Measurements from ENCODE around the gene SEC24D.

The SEC24D gene

GRCh38 chr4:118749347-118749988 is 86.5 kb downstream of the SEC24D start:
- no peak for DNase-seq

- DNase-seq = no peak
Observed at GRCh38 chr4:118746251-118746919, 89.5 kb downstream of the SEC24D start.

DNA sequence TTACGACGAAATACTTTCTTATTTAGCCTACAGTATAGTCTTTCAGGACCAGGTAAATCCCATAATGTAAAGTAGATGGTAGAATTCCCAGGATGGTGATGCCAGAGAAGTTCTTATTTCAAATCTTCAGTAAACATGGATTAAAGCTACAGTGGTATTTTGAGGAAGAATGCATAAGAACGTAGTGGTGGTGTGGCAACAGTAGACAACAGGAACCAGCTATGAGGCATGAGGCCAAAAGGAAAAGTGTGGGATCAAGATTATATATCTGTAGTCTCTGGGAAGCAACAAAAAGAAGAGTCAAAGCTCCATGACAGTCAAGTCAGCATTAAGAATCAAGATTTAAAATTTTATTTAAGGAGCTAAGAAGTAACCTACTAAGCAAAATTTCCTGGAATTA is 90.6 kb downstream of the SEC24D start:
- DNase-seq = no peak

- DNase-seq = no peak
Observed at GRCh38 chr4:118743867-118744266, 92.1 kb downstream of the SEC24D start.

GRCh38 chr4:118742050-118742449 is 93.9 kb downstream of the SEC24D start:
- no peak for DNase-seq

DNA sequence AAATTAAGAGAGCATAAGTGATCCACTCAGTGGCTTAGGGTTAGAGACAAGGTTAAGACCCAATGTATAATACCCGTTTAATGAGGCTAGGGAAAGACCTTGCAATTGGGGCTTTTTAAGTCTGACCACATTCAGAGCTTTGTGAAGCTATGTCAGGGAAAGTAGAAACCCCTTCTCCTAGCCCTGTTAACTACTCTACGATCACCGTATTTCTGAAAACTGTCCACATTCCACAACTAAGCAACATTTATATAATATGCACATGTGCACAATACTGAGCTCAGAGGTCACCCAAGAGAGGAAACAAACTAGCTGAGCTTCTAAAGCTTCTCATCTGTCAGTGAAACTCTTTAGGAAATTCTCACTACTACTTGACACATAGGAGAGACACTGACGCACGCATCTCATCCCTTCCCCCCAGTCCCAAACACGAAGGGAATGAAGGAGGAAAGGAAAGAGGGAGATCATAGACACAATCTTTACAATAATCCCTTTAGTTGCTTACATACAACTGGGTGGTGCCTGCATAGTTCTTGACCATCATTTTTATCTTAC is 94.5 kb downstream of the SEC24D start:
- DNase-seq = no peak

DNA sequence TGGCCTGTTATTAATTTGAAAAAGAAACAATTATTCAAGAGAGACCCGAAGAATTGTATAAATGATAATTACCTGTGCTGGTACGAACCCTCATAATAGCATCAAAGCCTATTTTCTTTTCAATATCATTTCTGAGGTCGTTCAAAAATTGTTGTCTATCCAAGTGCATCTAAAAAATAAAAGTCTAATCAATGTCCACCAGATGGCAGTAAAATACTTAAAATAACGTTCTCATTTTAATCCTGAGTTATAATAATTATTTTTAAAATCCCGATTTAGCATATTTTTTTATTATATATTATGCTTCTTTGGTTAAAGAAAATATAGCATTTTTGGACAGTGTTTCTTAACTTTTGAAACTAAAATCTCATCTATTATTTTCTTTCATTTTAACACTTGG is 95.1 kb downstream of the SEC24D start:
- no peak for DNase-seq

- DNase-seq = no peak
Observed at GRCh38 chr4:118739022-118739713, 96.8 kb downstream of the SEC24D start.

DNA sequence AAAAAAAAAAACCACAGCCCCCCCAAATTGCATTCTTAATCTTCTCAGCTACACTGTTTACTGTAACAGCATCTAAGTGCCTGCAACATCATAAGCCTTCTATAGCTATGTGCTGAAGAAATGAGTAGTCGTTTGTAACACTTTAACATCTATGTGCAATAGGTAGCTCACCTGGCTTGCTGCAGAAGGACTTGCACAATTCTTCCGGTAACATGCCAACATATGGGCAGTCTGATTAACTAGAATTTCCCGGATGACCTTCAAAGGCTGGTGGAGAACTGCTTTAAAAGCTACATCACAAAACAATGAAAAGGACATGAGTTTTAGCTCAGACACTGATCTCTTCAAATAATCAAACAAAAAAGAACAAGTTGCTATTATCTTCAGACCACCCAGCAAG is 97.8 kb downstream of the SEC24D start:
- no peak for DNase-seq

DNA sequence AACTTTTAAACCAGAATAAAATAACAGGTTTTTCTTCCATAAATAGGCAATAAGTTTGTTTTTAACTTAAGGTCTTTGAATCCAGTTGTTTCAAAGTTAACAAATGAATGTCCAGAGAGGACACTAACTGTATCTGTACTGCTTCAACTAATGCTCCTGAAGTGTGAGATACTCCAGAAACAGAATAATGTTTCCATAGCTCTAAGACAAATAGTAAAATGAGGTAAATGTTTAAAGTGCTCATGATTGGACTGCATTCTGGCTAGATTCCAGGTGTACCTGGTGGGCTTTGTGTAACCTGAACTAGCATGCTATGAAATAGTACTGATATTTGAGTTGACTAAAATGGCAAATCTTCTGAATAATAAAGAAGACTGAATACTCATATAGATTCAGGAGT is 99.0 kb downstream of the SEC24D start:
- no peak for DNase-seq

GRCh38 chr4:118734491-118735205 is 101.3 kb downstream of the SEC24D start:
- no peak for DNase-seq

DNA sequence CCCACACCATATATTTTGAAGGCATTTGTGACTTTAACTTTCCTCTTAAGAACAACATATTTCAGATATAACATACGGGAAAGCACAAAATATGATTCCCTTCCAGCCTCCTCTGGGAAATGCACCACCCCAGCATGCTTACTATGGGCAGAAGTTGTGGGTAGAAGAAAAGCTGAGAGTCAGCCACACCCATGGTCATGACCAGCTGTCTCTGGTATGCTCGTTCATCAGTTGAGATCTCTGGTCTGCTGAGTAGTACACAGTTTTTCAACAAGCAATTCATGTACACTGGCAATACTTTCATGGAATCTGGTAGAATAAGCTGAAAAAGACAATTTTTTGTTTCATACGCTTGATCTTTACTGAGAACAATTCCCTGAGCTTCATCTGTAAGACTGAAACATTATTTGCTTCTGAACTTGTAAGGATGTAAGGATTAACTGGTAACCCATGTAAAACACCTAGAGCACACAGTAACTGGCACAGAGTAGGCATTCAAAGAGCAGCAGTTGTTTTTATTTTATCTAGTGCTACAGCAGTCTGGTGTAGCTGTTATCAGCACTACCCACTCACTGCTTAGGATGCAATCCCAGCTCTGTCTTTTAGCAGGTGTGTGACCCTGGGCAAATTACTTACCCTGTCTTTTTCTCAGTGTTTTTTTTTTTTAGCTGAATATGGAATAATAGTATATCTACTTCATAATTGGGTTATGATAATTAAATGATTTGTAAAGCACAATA is 103.2 kb downstream of the SEC24D start:
- DNase-seq = no peak

- no peak for DNase-seq
Observed at GRCh38 chr4:118730683-118731082, 105.2 kb downstream of the SEC24D start.

- DNase-seq = no peak
Observed at GRCh38 chr4:118729287-118730286, 106.3 kb downstream of the SEC24D start.

GRCh38 chr4:118727360-118727759 is 108.6 kb downstream of the SEC24D start:
- DNase-seq = no peak

GRCh38 chr4:118723369-118723768 is 112.6 kb downstream of the SEC24D start:
- DNase-seq = no peak

DNA sequence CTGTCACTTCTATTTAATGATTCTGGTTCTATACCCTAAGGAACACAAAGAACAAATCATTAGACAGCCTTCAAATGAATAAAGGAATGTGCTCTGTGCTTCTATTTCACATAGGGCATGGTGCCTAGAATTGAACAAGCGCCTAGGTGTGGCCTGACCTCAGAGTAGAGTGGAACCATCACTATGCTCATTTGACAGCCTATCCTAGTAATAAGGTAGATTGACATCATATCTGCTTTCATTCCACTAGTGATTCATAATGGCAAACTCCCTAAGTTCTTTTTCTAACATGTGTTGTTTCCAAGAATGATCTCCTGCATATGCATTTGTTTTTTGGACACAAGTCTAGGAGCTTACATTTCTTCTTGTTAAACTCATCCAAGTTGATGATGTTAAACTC is 114.2 kb downstream of the SEC24D start:
- no peak for DNase-seq

GRCh38 chr4:118718511-118719170 is 117.3 kb downstream of the SEC24D start:
- DNase-seq = no peak

GRCh38 chr4:118716304-118716703 is 119.6 kb downstream of the SEC24D start:
- no peak for DNase-seq

DNA sequence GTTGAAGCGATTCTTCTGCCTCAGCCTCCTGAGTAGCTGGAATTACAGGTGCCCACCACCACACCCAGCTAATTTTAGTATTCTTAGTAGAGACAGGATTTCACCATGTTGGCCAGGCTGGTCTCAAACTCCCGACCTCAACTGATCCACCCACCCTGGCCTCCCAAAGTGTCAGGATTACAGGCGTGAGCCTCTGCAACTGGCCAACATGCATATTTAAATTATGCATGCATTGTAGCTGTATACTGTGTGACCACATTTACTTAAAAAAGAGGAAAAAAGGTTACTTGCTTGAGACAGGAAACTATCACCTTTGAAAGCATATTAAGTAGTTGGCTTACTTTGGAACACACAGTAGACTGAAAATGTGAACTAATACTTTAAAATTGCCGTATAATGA is 121.2 kb downstream of the SEC24D start:
- DNase-seq = no peak

DNA sequence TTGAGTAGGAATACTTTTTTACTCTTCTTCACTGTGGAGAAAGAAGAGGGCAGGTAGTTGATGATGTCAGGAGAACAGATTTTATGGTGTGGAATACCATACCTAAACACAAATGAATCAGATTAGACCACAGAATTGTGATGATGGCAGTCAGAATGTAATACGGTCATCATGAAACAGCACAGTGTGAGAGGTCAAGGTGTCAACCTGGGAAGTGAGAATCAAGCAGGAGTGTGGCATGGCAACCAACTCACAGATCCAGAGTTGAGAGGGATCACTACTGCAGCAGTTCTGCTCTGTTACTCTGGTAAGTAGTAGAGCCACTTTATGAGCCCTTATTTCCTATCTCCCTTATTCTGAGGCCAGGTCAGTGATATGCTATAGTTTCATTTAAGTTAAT is 123.1 kb downstream of the SEC24D start:
- DNase-seq = no peak

All from NK-92 treated with Interleukin-12 subunit alpha and Interleukin-12 subunit beta, amount 100 ng/mL, for 24 hours (cell line).